NCI-H2171 (cell line): ENCODE data around the gene IGF1.

Experiments used
- DNase-seq: peaks from one replicate; lab custom pipeline; 2025; lab: John Stamatoyannopoulos, UW

Gene IGF1

DNA sequence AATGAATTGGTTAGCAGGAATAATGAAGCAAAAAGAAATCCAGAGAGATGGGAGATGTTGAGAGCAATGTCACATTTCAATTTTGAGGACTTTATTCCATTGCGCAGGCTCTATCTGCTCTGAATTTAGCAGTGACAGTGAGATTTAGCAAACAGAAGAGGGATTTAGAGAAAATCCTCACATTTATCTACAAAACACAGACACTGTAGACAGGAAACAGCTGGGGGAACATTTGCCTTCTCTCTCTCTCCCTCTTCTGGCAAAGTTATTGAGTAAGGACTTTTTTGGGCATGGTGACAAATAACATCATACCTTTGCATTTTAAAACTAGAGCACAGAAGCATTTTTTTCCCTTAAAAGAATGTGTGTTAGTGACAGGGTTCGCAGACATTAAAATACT lies at the start of gene IGF1:
Gene IGF1 (minus strand): TSS at position 158 of the 400 bp plus-strand sequence. CDS start 182 bp downstream, outside the sequence.
- DNase-seq = peak; percentile 21

DNA sequence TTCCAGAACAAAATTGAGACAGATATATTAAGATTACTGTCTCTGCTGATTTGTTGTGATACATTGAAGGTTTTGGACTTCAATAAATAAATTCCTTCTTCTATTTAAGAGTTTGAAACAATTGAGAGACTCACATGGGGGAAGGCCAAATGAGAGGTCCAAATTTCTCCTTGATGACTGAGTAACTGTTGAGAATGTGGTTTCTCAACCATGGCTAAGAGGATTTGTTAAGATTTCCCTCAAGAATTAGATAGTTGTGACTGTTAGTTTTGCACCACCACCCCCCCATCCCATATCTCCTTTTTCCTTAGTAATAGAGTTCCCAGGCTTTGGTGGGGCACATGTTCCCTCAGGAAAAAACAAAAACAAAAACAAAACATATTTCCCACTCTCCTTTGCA lies 47.7 kb upstream of the IGF1 start:
- DNase-seq = no peak

DNA sequence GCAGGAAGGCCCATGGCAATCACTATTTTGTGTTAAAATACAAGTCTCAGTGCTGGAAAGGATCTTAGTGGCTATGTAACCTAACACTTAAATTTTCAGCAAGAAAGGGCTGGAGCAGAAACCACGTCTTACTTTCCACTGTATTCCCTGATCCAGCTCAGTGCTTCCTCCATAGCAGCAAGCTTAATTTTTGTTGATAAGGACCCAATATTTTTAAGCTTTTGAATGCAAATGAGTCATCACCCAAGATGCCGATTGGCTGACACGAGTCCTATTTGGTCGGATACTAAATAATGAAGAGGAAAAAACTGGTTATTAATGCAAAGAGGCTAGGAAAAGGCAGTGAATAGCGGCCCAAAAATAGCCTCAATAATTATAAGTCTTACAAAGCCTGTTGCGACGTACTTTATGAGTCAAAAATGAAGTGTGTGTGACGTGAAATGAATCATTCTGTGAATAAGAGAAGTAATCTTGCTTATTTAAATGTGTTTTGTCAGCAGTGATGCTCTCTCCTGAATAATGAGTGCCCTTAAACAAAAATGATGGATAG lies 46.9 kb upstream of the IGF1 start:
- no peak for DNase-seq

DNA sequence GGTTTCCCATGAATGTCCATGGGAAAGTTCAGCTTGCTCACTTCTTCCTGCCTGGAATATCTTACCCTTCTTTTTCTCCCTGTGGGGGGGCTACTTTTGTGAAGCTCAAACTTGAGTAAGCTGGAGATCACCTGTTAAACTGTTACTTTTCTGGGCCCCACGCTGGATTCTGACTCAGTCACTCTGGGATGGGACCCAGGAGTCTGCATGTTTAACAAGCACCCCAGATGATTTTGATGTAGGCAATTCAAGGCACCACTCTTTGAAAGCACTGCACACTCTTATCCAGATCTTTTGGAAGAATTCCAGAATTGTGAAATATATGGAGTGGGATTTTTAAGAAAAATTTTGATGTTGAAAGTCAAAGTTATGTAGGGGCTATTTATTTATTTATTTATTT lies 46.3 kb upstream of the IGF1 start:
- no peak for DNase-seq

DNA sequence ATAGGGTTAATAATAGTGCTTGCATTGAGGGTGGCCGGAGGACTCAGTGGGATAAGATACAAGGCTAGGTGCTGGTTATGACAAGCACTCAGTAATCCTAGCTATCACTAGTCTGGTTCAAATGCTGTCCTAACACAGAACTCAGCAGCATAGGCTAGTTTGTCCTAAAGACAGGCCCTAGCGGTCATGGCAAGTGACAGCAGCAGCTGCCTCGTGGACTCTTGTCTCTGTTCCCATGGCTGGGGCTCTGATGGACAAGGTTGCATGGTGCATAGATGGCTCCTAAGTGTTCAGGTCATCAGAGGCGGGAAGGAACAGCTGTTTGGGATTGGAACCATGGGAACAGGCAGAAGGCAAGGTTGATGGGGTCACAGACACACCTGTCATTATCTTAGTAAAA lies 42.4 kb upstream of the IGF1 start:
- no peak for DNase-seq

DNA sequence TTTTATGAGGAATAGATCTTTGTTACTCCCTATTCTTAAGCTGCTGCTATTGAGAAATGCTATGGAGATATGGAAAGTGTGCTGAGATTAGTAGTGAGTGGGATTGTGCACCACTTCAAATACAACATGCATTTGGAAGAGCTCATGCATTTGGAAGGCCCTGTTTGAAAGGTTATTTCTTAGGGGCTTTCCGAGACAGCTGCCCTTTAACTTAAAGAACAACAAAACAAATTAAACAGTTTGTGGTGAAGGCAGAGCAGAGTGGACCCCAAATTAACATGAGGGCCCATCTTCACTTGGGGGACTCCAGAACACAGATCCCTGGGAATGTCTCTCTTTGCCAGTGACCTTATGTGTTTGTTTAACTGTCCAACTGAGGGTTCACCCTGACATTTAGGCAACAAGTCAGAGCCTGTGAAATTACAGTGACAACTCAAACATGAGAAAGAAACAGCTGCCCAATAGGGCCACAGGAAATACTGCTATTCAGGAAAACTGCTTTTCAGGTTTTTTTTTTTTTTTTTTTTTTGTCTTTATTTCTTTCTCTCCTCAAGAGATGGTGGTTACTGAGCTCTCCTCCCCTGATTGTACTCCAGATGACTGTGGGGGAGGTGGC lies 41.4 kb upstream of the IGF1 start:
- no peak for DNase-seq

DNA sequence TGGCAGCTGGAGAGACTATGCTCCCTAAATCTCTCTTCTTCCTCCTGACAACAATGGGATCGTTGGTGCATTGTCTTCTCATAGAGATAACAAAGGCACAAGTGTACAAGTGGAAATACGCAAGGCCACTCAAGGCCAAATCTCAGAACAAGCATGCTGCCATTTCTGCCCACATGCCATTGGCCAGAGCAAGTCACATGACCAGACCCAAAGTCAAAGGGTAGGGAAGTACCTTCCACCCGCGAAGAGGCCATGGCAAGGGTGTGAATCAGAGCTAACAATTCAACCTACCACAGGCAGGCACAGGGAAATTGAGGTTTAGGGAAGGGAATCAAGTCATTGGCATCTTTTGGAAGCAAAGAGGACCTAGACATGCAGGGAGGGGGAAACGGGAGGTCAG lies 38.5 kb upstream of the IGF1 start:
- no peak for DNase-seq

DNA sequence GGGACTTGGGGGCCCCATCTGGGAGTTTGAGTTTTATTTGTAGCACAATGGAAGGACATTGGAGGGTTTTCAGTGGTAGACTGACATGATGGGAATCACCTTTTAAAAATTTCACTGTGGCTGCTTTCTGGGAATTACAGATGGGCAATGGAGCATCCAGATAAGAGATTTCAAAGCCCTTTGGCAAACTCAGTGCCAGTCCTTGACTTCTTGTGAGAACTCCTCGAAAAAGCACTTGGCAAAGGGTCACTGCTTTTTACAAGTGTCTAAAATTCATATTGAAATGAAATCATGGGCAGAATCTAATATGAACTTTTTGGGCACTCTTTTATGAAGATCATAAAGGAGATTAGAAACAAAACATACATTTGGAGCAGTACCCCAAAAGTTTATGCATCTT lies 34.3 kb upstream of the IGF1 start:
- DNase-seq = no peak

DNA sequence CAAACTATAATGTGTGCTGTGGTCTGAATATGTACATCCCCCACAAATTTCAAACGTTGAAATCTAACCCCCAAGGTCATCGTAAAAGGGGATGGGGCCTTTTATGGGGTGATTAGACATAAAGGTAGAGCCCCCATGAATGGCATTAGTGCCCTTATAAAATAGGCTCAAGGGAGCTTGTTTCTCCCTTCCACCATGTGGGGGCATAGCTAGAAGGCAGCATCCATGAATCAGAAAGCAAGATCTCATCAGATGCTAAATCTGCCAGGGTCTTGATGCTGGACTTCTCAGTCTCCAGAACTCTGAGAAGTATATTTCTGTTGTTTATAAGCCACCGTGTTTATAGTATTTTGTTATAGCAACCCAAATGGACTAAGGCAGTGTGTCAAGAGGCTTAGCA lies 33.4 kb upstream of the IGF1 start:
- no peak for DNase-seq

DNA sequence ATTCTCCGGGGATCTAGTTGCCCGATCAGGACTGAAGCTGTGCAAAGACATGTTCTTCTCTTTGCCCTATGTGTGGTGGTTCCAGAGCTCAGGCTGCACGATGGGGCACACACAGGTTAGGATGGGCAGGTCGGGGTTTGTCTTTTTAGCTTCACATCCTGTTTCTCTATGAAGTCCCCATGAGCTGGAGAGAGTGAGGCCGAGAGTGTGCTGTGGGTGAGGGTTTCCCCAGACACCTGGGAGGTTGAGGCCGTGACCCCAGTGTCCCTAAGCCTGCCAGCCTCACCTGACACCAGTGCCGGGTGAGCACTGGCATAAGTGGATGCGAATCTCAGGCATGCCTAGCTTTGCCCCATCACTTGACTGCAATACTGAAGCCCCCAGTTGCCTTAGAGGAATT lies 32.9 kb upstream of the IGF1 start:
- no peak for DNase-seq

DNA sequence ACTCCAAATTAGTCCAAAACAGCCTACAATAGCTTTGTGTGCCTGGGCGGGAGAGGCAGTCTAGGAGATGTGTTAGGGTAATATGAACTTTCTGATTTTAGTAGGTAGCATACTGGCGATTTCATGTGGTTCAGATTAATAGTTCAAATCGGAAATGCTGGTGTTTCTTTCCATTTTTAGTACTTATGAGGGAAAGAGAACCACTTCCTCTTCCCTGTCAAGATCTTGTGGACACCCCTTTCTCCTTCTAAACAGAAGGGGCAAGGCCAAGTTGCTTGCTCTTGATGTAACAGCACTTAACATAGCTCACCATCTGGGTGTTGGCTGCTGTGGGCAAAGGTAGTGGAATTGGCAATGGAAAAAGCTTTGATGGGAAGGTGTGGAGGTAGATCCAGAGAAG lies 32.2 kb upstream of the IGF1 start:
- no peak for DNase-seq

DNA sequence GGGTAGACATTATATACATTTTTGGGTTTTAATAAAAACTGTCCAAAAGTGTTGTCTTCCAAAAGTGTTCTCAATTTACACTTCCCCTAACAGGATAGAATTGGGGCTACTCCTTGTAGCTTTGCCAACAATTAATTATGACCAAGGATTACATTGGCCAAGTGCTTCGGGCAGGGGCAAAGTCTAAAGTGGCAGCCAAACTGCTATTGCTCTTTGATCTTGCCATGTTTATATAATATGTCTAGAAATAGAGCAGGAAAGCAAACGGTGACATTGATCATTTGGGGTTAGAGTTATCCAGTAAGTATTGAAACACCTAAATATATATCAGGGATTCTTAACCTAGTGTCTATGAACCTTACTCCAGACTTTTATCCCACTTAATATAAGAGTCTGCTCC lies 31.2 kb upstream of the IGF1 start:
- DNase-seq = no peak

DNA sequence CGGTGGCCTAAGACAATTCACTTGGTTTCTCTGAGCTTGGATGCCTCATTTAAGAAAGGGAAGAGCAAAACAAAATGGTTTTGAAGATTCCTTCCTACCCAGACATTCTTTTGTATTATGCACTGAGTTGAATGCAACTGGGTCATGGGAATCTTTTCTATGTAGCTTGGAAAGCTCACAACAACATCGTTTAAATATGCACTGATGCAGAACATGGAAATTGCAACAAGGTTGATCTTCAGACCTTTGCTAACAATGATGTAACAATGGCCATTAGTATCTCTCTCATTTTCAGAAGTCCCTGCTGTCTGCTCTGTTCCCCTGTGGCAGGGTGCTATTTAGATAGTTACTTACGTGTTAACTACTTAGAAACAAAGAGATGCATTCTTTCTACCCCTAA lies 30.1 kb upstream of the IGF1 start:
- DNase-seq = no peak

DNA sequence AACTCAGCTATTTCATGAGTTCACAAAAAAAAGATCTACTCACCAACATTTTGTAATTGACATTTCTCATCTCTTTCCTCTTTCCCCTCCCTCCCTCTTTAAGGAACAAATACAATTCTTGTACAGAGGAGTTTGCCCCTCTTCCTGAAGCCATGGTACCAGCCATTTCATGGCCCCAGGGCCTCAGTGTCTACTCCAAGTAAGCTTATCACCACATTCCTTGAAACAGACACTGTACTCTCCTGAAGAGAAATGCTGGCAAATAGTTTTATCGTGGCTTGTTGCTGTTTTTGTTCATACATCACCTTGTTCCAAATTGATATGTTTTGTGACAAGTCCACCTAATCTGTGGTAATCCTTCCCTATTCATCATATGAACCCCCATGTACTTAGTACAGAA lies 29.7 kb upstream of the IGF1 start:
- no peak for DNase-seq

DNA sequence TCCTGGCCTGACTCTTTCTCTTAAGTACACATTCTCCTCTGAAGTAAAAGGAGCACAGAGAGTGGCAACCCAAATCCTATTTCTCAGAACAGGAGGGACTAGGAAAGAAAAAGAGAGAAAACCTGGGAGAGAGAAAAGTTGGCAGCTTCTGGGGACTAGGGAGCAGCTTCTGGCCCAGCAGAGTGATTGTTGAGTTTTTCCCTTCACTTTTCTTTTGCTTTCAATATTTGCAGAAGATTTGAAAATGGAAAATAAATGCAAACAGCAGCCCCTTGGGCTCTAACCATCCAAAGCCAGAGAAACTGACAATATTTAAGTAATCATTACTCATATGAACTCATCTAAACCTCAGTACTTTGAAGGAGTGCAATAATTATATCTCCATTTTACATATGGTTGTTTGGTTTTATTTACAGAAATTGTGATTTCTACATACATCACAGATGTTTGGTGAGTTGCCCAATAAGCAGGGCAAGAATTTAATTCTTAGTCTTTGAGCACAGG lies 28.8 kb upstream of the IGF1 start:
- no peak for DNase-seq

DNA sequence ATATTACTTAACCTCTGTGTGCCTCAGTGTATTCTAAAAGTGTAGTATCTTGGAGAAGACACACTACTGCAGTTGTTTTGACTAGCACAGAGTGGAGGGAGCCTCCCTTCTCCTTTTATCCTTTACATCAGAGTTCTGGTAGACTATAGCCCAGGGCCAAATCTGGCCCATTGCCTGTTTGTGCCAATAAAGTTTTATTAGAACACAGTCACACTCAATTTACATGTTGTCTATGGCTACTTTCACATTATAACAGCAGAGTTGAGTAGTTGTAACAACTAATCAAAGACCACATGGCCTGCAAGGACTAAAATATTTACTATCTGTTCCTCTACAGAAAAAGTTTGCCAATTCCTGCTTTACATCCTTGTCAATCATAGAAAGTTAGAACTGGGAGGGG lies 27.7 kb upstream of the IGF1 start:
- DNase-seq = no peak

DNA sequence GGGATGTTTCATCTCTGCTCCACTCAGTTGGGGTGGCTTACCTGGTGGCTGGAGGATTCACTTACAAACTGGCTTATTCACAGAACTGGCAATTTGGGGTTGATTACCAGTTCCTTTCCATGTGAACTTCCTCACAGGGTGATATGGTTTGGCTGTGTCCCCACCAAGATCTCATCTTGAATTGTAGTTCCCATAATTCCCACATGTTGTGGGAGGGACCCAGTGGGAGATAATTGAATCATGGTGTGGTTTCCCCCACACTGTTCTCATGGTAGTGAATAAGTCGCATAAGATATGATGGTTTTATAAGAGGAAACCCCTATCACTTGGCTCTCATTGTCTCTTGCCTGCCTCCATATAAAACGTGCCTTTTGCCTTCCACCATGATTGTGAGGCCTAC lies 26.9 kb upstream of the IGF1 start:
- no peak for DNase-seq

DNA sequence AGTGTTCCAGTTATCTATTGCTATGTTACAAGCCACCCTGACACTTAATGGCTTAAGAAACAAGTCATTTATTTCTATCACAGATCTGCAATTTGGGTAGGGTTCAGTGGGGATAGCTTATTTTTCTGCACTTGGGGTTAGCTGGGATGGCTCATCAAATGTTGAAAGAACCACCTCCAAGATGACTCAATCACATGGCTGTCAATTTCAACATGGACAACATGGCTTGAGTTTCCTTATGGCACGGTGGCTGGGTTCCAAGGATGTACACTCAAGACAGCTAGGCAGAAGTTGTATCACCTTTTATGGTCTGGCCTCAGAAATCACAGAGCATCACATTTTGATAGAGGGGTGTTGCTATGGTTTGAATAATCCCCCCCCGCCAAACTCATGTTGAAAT lies 24.5 kb upstream of the IGF1 start:
- no peak for DNase-seq

DNA sequence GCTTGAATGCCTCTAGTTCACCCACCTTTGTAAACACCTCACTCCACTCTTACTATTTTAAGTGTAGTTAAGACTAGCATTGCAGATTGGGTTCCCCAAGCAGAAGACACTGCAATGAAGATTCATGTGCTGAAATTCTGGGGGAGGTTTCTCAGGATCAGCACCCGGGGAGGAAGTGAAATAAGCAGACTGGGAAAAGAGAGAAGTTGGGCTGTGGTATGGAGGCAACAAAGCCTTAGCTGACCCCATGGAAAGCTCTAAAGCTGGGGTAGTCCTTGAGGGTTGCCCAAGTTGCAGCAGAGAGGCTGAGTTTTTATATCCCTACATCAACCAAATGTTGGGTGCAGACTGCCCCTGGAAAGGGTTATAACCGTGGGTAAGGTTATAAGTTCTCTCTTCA lies 23.9 kb upstream of the IGF1 start:
- DNase-seq = no peak

DNA sequence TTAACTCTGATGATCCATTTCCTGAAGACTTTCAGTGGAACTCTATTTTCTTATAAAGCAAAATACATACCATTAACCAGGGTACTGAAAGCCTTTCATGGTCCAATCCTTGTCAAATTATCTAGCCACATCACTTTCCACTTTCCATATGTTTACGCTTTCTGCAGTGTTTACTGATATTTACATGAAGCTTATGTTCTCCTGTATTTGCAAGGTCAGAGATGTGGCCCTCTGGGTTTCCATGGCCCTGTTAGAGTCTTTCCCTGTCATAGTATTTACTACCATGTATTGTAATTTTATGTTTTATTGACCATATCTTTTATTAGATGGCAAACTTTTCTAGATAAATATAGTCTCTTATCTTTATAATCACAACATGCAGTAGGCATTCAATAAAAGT lies 23.5 kb upstream of the IGF1 start:
- DNase-seq = no peak

DNA sequence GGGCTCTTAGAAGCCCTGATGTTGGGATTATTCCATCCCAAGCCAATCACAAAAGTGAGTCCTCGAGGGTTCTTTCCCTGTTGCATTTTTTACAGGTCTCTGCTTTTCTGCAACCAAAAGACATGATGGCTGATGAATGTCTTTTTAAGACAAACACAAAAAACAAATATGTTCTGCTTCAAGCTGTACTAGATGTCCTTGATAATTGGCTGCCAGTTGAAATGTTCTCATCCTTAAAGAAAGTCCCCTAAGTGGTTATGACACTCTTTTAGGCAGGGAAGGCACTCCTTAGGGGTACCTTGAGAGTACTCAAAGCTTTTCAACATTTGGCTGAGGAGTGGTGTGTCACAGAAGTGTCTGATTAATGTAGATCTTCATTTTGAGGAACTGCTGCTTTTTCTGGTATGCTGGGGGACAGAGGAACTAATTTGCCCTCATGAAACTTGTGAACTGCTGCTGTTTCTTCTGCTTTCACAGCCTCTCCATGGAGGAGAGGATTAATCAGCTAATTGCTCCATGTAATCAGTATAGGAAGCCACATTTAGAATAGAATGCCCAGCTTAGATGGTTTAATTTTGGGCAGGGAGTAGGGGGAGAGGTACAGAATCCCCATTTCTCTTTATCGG lies 22.8 kb upstream of the IGF1 start:
- no peak for DNase-seq

DNA sequence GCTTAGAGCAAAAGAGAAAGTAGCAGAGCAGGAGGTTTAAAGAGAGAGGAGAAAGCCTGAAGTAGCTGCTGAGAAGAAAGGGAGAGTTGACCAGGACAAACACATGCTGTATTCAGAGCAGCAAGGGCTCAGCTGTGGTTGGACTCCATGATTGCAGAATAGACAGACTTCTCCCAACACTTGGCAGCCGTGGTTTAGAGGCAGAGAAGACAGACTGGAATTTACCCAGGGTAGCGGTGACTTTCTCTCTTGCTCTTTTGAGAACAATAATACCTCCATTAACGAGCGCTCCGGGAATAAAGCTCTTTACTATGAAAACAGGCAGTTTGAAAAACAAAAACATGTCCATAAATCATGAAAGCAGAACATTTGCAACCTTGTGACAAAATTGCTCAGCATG lies 21.4 kb upstream of the IGF1 start:
- DNase-seq = no peak

DNA sequence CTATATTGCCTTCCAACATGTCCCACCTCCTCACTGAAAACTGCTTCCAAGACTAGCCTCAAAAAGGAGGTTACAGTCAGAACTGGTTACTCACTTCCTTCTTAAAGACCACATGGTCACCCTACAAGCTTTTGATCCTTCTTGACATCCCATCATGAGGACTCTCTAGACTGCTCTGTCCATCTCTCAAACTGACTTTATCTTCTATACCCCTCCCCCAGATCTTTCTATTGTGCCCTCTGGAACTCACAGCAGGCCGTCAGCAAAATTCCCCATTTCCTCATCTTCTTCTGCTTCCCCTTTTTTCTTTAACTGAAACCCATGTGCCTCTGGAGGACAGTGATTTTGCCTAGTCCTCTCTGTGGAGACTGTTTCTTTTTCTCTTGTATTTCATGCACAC lies 18.1 kb upstream of the IGF1 start:
- DNase-seq = no peak

DNA sequence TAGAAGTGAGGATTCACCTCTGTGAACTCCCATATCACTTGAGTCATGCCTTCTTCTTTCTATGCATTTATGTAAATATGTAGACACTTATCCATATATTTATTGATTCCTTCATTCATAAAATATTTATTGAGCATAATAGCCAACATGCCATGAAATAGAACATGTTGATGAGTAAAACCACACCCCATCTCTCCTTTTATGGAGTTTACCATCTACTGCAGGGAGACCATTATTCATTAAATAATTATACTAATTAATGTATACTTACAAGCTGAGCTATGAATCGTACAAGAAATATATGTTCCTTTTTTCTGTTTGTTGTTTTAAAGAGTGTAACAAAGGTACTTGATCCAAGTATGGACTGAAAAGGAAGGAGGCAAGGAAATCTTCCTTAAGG lies 17.4 kb upstream of the IGF1 start:
- no peak for DNase-seq
